NCI-H446 (cell line): ENCODE measurements around the gene EMILIN3.

Source experiments
- DNase-seq, 2 experiments: peaks; one replicate each; lab custom pipeline; 2025; lab: John Stamatoyannopoulos, UW

Gene EMILIN3

GRCh38 chr20:41392295-41392694 lies 25.7 kb upstream of the EMILIN3 start:
- DNase-seq, result no peak

- no peak for DNase-seq
These were observed 25.0 kb upstream of the EMILIN3 start for GRCh38 chr20:41391587-41392001.

GRCh38 chr20:41390889-41391288 lies 24.3 kb upstream of the EMILIN3 start:
- DNase-seq, result no peak

- DNase-seq, result no peak
These were observed 20.8 kb upstream of the EMILIN3 start for GRCh38 chr20:41387444-41387851.

- no peak for DNase-seq
These were observed 20.1 kb upstream of the EMILIN3 start for GRCh38 chr20:41386502-41387427.

GRCh38 chr20:41382791-41383305 lies 16.2 kb upstream of the EMILIN3 start:
- DNase-seq, result no peak

- DNase-seq, result peak; percentile 1 to 74
These were observed 14.1 kb upstream of the EMILIN3 start for GRCh38 chr20:41380551-41381193.

- no peak for DNase-seq
These were observed 12.9 kb upstream of the EMILIN3 start for GRCh38 chr20:41379551-41379950.

- no peak for DNase-seq
These were observed 10.7 kb upstream of the EMILIN3 start for GRCh38 chr20:41377275-41377674.

- DNase-seq, result no peak
These were observed 9.7 kb upstream of the EMILIN3 start for GRCh38 chr20:41376349-41376748.

- DNase-seq, result no peak
These were observed 9.2 kb upstream of the EMILIN3 start for GRCh38 chr20:41375846-41376245.

- DNase-seq, result no peak
These were observed 7.6 kb upstream of the EMILIN3 start for GRCh38 chr20:41373931-41374920.

GRCh38 chr20:41373251-41373783 lies 6.7 kb upstream of the EMILIN3 start:
- no peak for DNase-seq

GRCh38 chr20:41371371-41371770 lies 4.8 kb upstream of the EMILIN3 start:
- no peak for DNase-seq

- no peak for DNase-seq
These were observed 3.6 kb upstream of the EMILIN3 start for GRCh38 chr20:41370176-41370575.

- DNase-seq, result no peak
These were observed 3.1 kb upstream of the EMILIN3 start for GRCh38 chr20:41369673-41370072.

- no peak for DNase-seq
These were observed 1.3 kb upstream of the EMILIN3 start for GRCh38 chr20:41367956-41368355.

GRCh38 chr20:41367393-41367695 lies 726 bp upstream of the EMILIN3 start:
- DNase-seq, result no peak

- no peak for DNase-seq
These were observed 657 bp downstream of the EMILIN3 start for GRCh38 chr20:41365777-41366545.

GRCh38 chr20:41364967-41365765 lies 1.5 kb downstream of the EMILIN3 start:
- no peak for DNase-seq
